Neural progenitor cell (in vitro differentiated cells): Measurements from ENCODE around the gene CTDSP1. TPM values are rescaled to one million over a fixed set of nuclear protein-coding genes. Genes with fewer than 3 reads are reported as not detected.

Experiments
- DNase-seq: peaks from one replicate; pipeline ENCODE4 v3.0.0-alpha.2; 2016; ENCODE audit warnings: low spot score
- H2AFZ ChIP-seq: fragments of 200-600 bp; sonication (generic); replicated peaks from 2 replicates; pipeline ENCODE4 v1.6.1; 2016; ENCODE audit warnings: antibody characterized with exemption
- H3F3A ChIP-seq: fragments of 200-600 bp; sonication (generic); 2 replicates; pipeline ENCODE4 v1.6.1; 2016; ENCODE audit warnings: antibody characterized with exemption, low read depth
- H3K27ac ChIP-seq: fragments of 200-600 bp; sonication (generic); 2 replicates; pipeline ENCODE4 v1.5.1; 2016; ENCODE audit warnings: mild to moderate bottlenecking
- H3K27me3 ChIP-seq: fragments of 200-600 bp; sonication (generic); 2 replicates; pipeline ENCODE4 v1.6.1; 2016; ENCODE audit warnings: mild to moderate bottlenecking, moderate library complexity
- H3K36me3 ChIP-seq: fragments of 200-600 bp; sonication (generic); 2 replicates; pipeline ENCODE4 v1.5.1; 2016
- H3K4me1 ChIP-seq: fragments of 200-600 bp; sonication (generic); 2 replicates; pipeline ENCODE4 v1.6.1; 2016; ENCODE audit warnings: mixed run types
- H3K4me2 ChIP-seq: fragments of 200-600 bp; sonication (generic); 2 replicates; pipeline ENCODE4 v1.6.1; 2016
- H3K4me3 ChIP-seq: fragments of 200-600 bp; sonication (generic); 2 replicates; pipeline ENCODE4 v1.5.1; 2016
- H3K79me2 ChIP-seq: fragments of 200-600 bp; sonication (generic); 2 replicates; pipeline ENCODE4 v1.6.1; 2016; ENCODE audit warnings: low read depth
- H3K9ac ChIP-seq: fragments of 200-600 bp; sonication (generic); 2 replicates; pipeline ENCODE4 v1.6.1; 2016
- H3K9me3 ChIP-seq: fragments of 200-600 bp; sonication (generic); 2 replicates; pipeline ENCODE4 v1.5.1; 2016; ENCODE audit warnings: low read depth
- H4K20me1 ChIP-seq: fragments of 200-600 bp; sonication (generic); 2 replicates; pipeline ENCODE4 v1.6.1; 2016; ENCODE audit warnings: low read depth
- H3K27ac Mint-ChIP-seq: 3 replicates; pipeline ENCODE4 v1.8.0; 2021; ENCODE audit warnings: mixed read lengths
- H3K27me3 Mint-ChIP-seq: 2 replicates; pipeline ENCODE4 v1.8.0; 2022; ENCODE audit warnings: low read depth, mild to moderate bottlenecking, inconsistent platforms, moderate library complexity, mixed read lengths; ENCODE audit not compliant: insufficient read depth
- H3K36me3 Mint-ChIP-seq: 3 replicates; pipeline ENCODE4 v1.8.0; 2021; ENCODE audit warnings: mixed read lengths
- H3K4me1 Mint-ChIP-seq: 3 replicates; pipeline ENCODE4 v1.8.0; 2021; ENCODE audit warnings: mixed read lengths
- H3K4me3 Mint-ChIP-seq: 3 replicates; pipeline ENCODE4 v1.8.0; 2021; ENCODE audit warnings: mild to moderate bottlenecking, moderate library complexity, mixed read lengths
- H3K9me3 Mint-ChIP-seq: 3 replicates; pipeline ENCODE4 v1.8.0; 2020; ENCODE audit warnings: mixed read lengths
- CTCF ChIP-seq: fragments of 200-600 bp; sonication (generic); IDR thresholded peaks from 2 replicates; pipeline ENCODE4 v1.5.1; 2017; ENCODE audit warnings: antibody characterized with exemption, mild to moderate bottlenecking
- EZH2 ChIP-seq: fragments of 200-600 bp; sonication (generic); IDR thresholded peaks from 2 replicates; pipeline ENCODE4 v1.6.1; 2017; ENCODE audit warnings: antibody characterized with exemption, mild to moderate bottlenecking, moderate library complexity
- EZH2phosphoT487 ChIP-seq: fragments of 200-600 bp; sonication (generic); IDR thresholded peaks from 2 replicates; pipeline ENCODE4 v1.6.1; 2017; ENCODE audit warnings: antibody characterized with exemption
- total RNA-seq: library from RNA; depleted of rRNA; stranded (reverse); fragments of >200 nt; gene quantifications from 2 replicates; pipeline ENCODE4 v1.2.3, GENCODE V29; 2015; ENCODE audit warnings: low replicate concordance

CTDSP1 gene
- total RNA-seq, 1 donor from 2014 or later = 31.3 TPM

DNA sequence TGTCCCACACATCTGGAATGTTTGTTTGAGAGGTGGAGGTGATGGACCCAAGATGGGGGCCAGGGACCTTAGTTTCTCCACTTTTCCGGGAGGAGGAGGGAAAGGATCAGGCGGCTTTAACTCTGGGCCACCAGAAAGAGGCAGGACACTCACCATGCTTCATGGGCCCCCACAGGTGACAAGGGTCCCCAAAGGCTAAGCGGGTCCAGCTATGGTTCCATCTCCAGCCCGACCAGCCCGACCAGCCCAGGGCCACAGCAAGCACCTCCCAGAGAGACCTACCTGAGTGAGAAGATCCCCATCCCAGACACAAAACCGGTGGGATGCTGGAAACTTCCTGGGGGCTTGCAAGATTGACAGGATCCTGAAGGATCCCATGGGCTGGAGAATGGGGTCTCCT is 16.9 kb upstream of the CTDSP1 start:
- H3K27me3 Mint-ChIP-seq = peaks cover 12% of the 10 kb centered on the region
- H3F3A ChIP-seq = peaks cover 16% of the 10 kb centered on the region
- no peaks in the 10 kb centered on the region for H3K9me3 ChIP-seq
- no peak for DNase-seq
- H3K4me1 Mint-ChIP-seq = no peaks in the 10 kb centered on the region
- no peaks in the 10 kb centered on the region for H3K36me3 Mint-ChIP-seq
- peaks cover 17% of the 10 kb centered on the region for H3K27me3 ChIP-seq
- no peak overlapping the region for H3K4me3 Mint-ChIP-seq
- no peaks in the 10 kb centered on the region for H3K36me3 ChIP-seq
- H3K9ac ChIP-seq = no peak overlapping the region
- H2AFZ ChIP-seq = no peak overlapping the region
- H3K27ac ChIP-seq = no peak overlapping the region
- no peaks in the 10 kb centered on the region for H3K79me2 ChIP-seq
- H3K9me3 Mint-ChIP-seq = no peaks in the 10 kb centered on the region
- H3K27ac Mint-ChIP-seq = no peak overlapping the region
- H3K4me1 ChIP-seq = no peaks in the 10 kb centered on the region
- no peaks in the 10 kb centered on the region for H4K20me1 ChIP-seq
- no peak overlapping the region for H3K4me2 ChIP-seq
- no peak overlapping the region for H3K4me3 ChIP-seq
- TF ChIP-seq EZH2 (no peak), EZH2phosphoT487 (no peak), CTCF (no peak)

DNA sequence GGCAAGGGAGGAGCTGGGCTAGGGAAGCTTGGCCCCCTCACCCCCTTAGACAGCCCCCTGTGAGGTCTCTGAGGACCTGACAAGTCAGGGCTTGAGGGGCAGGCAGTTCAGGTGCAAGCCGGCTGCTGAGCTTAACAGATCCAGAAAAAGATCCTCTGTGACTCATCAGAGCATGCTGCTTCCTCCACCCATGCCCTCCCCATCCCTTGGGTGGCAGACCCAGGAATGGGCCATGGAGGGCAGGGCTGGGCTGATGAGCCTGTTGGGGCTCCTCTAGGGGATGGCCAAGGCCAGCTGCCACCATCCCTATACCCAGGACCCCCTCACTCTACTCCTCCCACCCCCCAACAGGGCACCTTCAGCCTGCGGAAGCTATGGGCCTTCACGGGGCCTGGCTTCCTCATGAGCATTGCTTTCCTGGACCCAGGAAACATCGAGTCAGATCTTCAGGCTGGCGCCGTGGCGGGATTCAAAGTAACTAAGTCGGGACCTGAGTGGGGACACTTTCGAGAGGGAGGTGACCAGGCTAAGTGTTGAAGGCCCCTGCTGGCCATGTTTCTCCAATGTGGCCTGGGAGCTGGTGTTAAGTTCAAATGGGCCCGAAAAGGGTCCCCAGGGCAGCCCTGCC is 15.7 kb upstream of the CTDSP1 start:
- Histone ChIP-seq H3K79me2 (no peaks in the 10 kb centered on the region), H3K36me3 (no peaks in the 10 kb centered on the region), H3K27ac (no peak overlapping the region), H3K4me3 (no peak overlapping the region), H3K27me3 (peaks cover 28% of the 10 kb centered on the region), H3K9me3 (no peaks in the 10 kb centered on the region), H2AFZ (no peak overlapping the region), H3F3A (peaks cover 25% of the 10 kb centered on the region), H3K4me1 (no peaks in the 10 kb centered on the region), H3K4me2 (no peak overlapping the region), H4K20me1 (no peaks in the 10 kb centered on the region), H3K9ac (no peak overlapping the region)
- peaks cover 16% of the 10 kb centered on the region for H3K27me3 Mint-ChIP-seq
- H3K36me3 Mint-ChIP-seq = no peaks in the 10 kb centered on the region
- no peak overlapping the region for H3K27ac Mint-ChIP-seq
- H3K4me1 Mint-ChIP-seq = no peaks in the 10 kb centered on the region
- DNase-seq = no peak
- H3K9me3 Mint-ChIP-seq = no peaks in the 10 kb centered on the region
- no peak for TF ChIP-seq EZH2phosphoT487
- no peak for TF ChIP-seq EZH2
- TF ChIP-seq CTCF = no peak
- no peak overlapping the region for H3K4me3 Mint-ChIP-seq

GRCh38 chr2:218384975-218385374 is 14.7 kb upstream of the CTDSP1 start:
- no peaks in the 10 kb centered on the region for H3K9me3 Mint-ChIP-seq
- no peak overlapping the region for H3K4me3 Mint-ChIP-seq

More at GRCh38 chr2:218384975-218385374, 14.7 kb upstream of the CTDSP1 start:
- Mint-ChIP-seq H3K27me3 (peaks cover 17% of the 10 kb centered on the region), H3K27ac (no peak overlapping the region), H3K36me3 (no peaks in the 10 kb centered on the region), H3K4me1 (no peaks in the 10 kb centered on the region)
- Histone ChIP-seq H2AFZ (no peak overlapping the region), H4K20me1 (no peaks in the 10 kb centered on the region), H3K79me2 (no peaks in the 10 kb centered on the region), H3K27ac (no peak overlapping the region), H3K4me1 (no peaks in the 10 kb centered on the region), H3K36me3 (no peaks in the 10 kb centered on the region), H3K27me3 (peaks cover 28% of the 10 kb centered on the region), H3F3A (peaks cover 25% of the 10 kb centered on the region), H3K9me3 (no peaks in the 10 kb centered on the region), H3K4me2 (no peak overlapping the region), H3K4me3 (no peak overlapping the region), H3K9ac (no peak overlapping the region)
- TF ChIP-seq CTCF (no peak), EZH2phosphoT487 (no peak), EZH2 (no peak)
- DNase-seq = no peak
